GM18508 (cell line): ENCODE measurements around the gene SCAF4.
"Not testable (repeated sequence)": the region's sequence is repeated elsewhere in the genome, so short reads cannot be mapped to it uniquely, and the experiment has no call there.

Source experiments
- ATAC-seq: cut with Tn5 transposase; IDR thresholded peaks from one replicate; pipeline ENCODE4 v1.9.1; 2021; ENCODE audit warnings: moderate number of reproducible peaks; ENCODE audit not compliant: insufficient read depth, unreplicated experiment

Gene SCAF4

DNA sequence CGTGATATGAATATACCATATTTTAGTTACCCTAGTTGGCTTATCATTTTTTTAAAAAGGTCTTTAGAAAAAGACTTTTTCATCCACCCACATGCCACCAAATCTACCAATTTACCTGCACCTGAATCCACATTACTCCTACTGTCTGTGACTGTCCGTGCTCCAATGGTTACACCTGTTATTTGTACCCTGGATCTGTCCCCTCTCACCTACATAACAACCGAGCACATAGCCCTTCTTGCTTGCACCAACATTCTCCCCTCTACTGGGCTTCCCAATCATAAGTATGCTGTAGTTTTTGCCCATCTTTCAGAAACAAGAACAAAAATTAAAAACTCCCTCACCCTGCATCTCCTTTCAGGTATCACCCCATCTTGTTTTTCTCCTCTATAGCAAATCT is 54.9 kb downstream of the SCAF4 start:
- ATAC-seq, result no peak

DNA sequence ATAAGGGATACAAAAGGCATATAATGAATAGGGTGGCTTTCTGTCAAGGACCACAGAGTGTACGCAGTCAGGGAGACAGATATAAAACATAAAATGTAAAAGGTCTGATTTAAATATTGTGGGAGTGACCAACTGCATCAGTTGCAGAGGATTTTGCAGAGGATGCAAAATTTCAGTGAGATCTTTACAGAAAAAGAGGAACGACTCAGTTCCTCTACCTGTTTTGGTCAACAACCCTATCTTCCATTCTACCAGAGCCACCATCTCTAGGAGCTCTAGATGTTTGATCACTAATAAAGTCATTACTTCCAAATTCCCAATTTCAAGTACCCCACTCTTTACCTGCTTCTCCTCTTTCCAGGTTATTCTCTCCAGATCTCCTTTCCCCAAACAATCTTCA is 56.0 kb downstream of the SCAF4 start:
- ATAC-seq, result no peak

DNA sequence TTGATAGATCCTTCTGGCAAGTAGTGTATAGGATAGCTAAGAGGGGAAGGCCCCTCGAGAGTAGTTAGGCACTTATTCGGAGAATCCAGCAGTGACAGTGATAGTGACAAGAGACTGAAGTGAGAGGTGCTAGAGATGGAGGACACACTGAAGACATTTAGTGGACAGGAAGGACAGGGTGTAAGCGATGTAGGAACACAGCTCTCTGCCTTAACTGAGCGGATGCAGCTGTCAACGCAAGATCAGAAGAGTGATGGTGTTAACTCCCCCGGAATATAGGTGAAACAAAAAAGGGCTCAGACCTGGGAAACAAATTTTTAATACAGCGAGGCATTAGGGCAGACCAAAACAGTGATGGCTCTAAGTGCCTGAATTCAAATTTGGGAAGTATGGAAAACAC is 56.6 kb downstream of the SCAF4 start:
- no peak for ATAC-seq

DNA sequence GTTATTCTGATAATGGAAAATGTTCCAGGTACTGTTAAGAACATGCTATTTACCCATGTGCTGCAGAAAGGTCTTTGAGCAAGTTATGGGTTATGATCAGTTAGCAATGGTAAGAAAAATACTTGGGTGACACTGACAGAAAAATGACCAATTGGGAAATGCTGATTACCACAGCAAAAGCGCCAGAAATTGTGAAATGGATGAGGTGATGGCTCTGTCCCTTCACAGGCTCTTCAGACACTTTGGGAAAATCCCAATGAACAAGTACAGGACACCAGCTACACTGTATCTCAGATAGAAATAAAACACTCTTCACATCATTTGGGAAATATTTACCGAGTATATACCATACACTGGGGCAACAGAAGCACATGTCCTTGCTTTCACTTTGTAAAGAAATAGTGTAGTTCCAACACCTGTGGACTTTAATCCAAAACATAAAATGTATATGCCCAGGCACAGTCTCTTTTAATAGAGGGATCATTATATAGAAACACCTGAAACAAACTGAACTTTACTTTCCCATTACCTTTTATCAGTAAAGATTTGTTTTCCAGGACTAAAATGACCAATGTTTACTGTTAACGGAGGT is 58.5 kb downstream of the SCAF4 start:
- ATAC-seq, result no peak

DNA sequence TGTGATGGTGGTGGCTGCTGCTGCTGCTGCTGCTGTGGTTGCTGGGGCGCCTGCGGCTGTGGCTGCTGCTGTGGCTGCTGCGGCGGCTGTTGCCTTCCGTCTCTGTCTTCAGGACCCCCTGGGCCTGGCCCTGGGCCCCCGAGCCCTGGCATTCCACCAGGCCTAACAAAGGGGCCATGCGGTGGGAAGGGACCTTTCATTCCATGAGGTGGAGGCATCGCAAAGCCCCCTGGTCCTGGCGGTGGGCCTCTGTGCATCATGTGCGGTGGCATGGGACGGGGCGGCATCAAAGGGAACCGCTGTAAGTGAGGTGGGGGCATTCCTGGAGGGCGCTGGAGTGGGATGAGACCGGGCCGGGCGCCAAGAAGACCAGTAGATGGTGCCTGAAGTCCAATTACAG is 60.0 kb downstream of the SCAF4 start:
- ATAC-seq, result no peak

DNA sequence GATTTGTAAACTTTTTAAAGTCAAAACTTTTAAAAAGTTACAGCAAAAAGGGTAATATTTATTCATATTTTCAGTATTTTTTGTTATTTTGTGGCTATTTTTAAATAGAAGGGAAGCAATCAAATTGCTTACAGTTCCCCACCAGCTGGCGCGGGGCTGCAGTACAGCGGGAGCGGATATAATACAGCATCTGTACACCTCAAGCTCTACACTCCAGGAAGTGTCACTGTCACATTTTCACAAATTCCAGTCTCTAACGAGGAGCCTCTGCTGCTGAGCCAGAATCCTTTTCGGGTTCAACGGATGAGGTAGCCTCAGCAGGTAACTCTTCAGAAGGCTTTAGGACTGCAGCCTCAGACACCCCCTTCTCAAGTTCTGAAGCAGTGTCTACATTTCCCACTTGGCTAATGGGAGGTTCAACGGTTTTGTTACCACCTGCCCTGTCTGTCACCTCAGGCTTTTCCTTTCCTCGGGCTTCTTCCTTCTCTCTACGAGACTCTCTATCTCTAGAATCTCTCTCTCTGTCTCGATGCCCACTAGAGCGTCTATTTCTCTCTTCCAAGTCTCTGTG is 60.7 kb downstream of the SCAF4 start:
- ATAC-seq, result no peak

DNA sequence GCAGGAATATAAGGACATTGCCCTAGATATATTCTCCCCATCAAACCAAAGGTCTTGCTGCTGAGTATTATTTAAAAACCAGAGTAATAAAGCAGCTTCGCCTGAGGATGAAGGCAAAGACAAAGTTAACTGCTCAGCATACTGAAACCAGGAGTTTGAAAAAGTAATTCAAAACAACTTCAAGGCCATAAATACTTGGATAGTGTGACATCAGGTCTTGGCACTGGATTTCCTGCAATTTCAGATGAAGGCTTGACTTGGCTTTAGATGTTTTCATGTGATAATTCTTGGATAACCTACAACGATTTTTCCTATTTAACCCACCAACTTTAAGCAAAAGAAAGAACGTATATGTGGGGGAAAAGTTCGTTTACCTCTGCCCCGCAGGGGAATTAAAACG is 61.8 kb downstream of the SCAF4 start:
- ATAC-seq, result no peak

DNA sequence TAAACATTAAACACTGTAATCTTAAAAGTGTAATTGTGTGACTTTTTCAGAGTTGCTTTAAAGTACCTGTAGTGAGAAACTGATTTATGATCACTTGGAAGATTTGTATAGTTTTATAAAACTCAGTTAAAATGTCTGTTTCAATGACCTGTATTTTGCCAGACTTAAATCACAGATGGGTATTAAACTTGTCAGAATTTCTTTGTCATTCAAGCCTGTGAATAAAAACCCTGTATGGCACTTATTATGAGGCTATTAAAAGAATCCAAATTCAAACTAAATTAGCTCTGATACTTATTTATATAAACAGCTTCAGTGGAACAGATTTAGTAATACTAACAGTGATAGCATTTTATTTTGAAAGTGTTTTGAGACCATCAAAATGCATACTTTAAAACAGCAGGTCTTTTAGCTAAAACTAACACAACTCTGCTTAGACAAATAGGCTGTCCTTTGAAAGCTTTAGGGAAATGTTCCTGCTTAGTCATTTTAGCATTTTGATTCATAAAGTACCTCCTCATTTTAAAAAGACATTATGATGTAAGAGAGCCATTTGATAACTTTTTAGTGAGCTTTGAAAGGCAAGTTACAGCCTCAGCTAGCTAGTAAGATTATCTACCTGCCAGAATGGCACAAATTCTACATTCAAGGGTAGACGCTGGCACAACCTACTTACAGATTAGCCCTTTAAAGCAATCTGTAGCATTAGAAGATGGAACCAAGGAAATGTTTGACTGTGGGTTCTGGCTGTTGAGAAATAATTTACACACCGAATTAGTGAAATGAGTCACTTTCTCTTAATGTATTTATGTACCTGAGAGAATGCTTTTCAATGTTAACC is 63.0 kb downstream of the SCAF4 start:
- ATAC-seq, result peak; percentile 38

DNA sequence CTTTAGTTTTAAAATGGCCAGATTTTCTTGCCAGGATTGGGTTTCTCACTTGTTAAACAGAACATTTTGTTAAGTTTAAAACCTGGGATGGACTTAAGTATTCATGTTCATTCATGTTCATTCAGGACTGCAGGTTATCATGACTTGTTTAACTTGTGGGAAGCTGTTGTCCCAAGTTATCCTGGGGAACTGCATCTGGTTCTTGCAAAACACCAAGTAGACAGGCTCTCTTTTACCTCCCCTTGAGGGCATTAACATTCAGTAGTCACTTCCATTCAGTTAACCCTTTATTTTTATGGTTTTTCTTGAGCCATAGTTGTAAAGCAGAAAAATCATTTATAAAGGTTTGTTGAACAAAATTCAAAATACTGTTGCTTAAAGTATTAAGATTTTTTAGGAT is 64.3 kb downstream of the SCAF4 start:
- no peak for ATAC-seq

DNA sequence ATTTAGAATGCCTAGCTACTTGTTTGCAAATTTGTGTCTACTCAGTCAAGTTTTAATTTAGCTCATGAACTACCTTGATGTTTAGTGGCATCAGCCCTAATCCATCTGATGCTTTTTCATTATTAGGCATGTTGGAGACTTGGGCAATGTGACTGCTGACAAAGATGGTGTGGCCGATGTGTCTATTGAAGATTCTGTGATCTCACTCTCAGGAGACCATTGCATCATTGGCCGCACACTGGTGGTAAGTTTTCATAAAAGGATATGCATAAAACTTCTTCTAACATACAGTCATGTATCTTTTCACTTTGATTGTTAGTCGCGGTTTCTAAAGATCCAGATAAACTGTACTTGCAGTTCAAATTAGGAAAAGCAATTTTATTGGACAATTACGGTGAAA is 64.8 kb downstream of the SCAF4 start:
- ATAC-seq, result no peak

DNA sequence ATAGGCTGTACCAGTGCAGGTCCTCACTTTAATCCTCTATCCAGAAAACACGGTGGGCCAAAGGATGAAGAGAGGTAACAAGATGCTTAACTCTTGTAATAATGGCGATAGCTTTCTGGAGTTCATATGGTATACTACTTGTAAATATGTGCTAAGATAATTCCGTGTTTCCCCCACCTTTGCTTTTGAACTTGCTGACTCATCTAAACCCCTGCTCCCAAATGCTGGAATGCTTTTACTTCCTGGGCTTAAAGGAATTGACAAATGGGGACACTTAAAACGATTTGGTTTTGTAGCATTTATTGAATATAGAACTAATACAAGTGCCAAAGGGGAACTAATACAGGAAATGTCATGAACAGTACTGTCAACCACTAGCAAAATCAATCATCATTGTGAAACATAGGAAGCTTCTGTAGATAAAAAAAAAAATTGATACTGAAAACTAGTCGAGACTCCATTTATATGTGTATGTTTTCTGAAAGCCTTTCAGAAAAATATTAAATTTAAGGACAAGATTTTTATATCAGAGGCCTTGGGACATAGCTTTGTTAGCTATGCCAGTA is 65.4 kb downstream of the SCAF4 start:
- no peak for ATAC-seq

DNA sequence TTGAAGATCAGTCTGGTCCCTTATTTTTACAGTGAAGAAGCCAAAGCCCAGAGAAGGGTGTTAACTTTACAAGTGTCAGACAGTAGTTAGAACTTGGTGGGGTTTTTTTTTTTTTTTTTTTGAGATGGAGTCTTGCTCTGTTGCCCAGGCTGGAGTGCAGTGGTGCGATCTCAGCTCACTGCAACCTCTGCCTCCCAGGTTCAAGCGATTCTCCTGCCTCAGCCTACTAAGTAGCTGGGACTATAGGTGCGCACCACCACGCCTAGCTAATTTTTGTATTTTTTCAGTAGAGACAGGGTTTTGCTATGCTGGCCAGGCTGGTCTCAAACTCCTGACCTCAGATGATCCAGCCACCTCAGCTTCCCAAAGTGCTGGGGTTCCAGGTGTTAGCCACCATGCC is 66.0 kb downstream of the SCAF4 start:
- ATAC-seq, result not testable (repeated sequence)

DNA sequence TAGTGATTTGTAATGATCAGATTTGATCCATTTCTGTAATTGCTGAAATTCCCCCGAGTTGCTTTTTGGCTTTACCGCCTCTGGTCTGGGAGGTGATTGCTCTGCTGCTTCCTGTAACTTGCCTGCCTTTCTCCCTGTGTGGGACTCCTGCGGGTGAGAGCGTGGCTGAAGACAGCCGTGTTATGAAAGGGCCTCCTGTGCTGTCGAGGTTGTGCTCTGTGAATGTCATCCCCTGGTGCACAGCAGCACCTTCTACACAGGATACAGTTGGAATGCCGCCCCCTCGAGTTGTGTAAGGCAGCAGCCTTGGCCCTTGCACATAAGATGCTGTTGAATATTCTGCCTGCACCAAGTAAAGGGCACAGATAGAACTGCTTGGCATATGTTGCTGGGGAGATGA is 66.5 kb downstream of the SCAF4 start:
- ATAC-seq, result no peak

DNA sequence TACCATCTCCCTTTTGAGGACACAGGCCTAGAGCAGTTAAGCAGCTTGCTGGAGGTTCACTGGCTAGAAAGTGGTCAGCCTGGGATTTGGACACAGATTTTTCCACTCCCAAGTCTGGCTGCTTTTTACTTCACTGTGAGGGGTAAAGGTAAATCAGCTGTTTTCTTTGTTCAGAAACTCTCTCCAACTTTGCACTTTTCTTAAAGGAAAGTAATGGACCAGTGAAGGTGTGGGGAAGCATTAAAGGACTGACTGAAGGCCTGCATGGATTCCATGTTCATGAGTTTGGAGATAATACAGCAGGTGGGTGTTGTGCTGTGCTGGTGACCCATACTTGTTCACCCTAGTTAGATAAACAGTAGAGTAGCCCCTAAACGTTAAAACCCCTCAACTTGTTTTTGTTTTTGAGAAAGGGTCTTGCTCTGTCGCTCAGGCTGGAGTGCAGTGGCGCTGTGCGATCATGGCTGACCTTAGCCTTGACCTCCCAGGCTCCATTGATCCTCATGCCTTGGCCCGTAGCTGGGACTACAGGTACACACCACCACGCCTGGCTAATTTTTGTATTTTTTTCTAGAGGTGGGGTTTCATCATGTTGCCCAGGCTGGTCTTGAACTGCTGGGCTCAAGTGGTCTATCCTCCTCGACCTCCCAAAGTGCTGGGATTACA is 68.2 kb downstream of the SCAF4 start:
- ATAC-seq, result no peak

DNA sequence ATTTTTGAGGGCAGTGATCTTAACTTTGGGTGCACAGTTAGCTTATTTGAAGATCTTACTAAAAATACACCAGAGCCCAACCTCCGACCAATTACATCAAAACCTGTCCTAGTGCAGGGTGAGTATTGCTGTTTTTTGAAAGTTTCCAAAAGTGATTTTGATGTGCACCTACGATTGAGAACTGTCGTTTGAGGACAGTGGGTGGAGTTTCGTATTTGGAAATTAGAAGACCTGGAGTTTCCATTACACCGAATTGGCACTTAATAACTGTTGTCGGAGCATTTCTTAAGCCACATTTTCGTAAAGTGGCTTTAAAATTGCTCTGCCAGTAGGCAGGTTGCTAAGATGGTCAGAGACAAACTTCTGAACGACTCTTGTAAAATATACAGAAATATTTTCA is 71.3 kb downstream of the SCAF4 start:
- no peak for ATAC-seq

DNA sequence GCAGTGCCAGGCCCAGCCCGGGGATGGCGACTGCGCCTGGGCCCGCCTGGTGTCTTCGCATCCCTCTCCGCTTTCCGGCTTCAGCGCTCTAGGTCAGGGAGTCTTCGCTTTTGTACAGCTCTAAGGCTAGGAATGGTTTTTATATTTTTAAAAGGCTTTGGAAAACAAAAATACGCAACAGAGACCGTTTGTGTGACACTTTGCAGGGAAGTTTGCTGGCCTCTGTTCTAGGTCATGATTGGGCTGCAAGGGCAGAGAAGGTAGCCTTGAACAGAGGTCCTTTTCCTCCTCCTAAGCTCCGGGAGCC is 71.7 kb downstream of the SCAF4 start:
- no peak for ATAC-seq

DNA sequence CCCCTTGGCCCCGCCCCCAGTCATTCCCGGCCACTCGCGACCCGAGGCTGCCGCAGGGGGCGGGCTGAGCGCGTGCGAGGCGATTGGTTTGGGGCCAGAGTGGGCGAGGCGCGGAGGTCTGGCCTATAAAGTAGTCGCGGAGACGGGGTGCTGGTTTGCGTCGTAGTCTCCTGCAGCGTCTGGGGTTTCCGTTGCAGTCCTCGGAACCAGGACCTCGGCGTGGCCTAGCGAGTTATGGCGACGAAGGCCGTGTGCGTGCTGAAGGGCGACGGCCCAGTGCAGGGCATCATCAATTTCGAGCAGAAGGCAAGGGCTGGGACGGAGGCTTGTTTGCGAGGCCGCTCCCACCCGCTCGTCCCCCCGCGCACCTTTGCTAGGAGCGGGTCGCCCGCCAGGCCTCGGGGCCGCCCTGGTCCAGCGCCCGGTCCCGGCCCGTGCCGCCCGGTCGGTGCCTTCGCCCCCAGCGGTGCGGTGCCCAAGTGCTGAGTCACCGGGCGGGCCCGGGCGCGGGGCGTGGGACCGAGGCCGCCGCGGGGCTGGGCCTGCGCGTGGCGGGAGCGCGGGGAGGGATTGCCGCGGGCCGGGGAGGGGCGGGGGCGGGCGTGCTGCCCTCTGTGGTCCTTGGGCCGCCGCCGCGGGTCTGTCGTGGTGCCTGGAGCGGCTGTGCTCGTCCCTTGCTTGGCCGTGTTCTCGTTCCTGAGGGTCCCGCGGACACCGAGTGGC is 72.2 kb downstream of the SCAF4 start, which contains the start of gene SOD1:
Gene SOD1 (plus strand): TSS at position 158 of the 723 bp plus-strand sequence. CDS start 77 bp downstream, at position 235.
- ATAC-seq, result peak; percentile 87

DNA sequence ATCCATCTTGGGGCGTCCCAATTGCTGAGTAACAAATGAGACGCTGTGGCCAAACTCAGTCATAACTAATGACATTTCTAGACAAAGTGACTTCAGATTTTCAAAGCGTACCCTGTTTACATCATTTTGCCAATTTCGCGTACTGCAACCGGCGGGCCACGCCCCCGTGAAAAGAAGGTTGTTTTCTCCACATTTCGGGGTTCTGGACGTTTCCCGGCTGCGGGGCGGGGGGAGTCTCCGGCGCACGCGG is 72.7 kb downstream of the SCAF4 start:
- peak; percentile 22 for ATAC-seq

DNA sequence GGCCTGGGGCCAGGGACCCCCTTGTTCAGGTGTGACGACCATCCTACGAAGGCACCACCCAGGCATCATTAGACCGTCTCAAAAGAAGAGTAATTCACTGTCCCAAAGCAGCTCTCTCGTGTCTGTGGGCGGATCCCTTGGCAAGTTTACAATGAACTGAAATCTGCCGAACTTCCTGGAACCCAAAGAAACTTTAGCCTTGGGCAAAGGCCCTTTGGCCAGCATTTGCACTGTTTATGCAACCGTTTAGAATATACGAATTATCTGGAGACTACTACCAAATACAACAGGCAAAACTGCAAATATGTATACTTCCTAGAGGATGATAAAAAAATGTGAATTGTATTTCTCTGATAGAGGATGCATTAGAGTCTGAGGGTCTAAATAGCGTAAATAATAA is 73.9 kb downstream of the SCAF4 start:
- no peak for ATAC-seq

DNA sequence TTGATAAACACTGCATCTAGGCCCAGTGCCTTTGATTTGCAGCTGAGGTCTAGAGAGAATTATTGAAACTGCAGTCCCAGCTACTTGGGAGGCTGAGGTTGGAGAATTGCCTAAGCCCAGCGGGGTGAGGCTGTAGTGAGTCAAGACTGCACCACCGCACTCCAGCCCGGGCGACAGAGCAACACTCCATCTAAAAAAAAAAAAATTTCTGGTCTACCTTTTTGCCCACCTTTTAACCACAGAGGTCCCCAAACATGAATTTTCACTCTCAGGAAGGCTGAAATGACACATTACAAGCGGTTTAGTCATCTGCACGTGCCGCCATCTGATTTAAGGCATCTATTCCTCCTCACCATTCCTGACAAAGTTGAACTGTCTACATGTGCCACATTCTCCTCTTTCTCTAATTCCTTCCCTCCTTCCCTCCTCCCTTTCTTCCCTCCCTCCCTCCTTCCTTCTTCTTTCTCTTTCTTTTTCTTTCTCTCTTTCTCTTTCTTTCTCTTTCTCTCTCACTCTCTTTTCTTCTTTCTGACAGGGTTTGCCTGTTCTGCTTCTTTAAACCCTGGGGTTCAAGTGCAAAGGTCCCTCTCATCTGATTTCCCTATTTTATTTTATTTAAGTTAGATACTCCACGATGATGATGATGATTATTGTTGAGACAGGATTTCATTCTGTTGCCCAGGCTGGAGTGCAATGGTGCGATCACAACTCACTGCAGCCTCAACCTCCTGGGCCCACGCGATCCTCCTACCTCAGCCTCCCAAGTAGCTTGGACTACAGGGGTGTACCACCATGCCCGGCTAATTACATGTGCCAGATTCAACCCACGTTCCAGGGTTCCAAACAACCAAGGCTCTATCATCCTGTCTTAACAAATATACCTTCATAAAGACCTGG is 75.5 kb downstream of the SCAF4 start:
- ATAC-seq, result no peak
